Activated CD8-positive, alpha-beta T cell treated with anti-CD3 and anti-CD28 coated beads for 36 hours (primary cell): ENCODE measurements around the gene EMP1. TPM values are rescaled to one million over a fixed set of nuclear protein-coding genes. Genes with fewer than 3 reads are reported as not detected.

Experiments used
- ATAC-seq: fragments of 200-7000 bp; cut with Tn5 transposase; one replicate; pipeline ENCODE4 v1.10.0; 2021; ENCODE audit warnings: mild to moderate bottlenecking, moderate library complexity
- CTCF ChIA-PET: fragments of 350-600 bp; sonication (Branson Sonifier 250); formaldehyde crosslinking; loops from one replicate; lab custom pipeline; 2021; ENCODE audit warnings: antibody characterized with exemption; lab: Charles Lee
- POLR2A ChIA-PET: fragments of 350-600 bp; sonication (Branson Sonifier 250); formaldehyde crosslinking; loops from one replicate; lab custom pipeline; 2021; ENCODE audit warnings: antibody characterized with exemption; lab: Charles Lee
- DNase-seq: peaks from one replicate; pipeline ENCODE4 v3.0.0-alpha.2; 2020
- H3K27ac Mint-ChIP-seq: one replicate; pipeline ENCODE4 v1.8.0; 2021; ENCODE audit warnings: mild to moderate bottlenecking, mixed read lengths
- H3K27me3 Mint-ChIP-seq: one replicate; pipeline ENCODE4 v1.8.0; 2021; ENCODE audit warnings: mixed read lengths
- H3K36me3 Mint-ChIP-seq: one replicate; pipeline ENCODE4 v1.8.0; 2021; ENCODE audit warnings: low read depth, mixed read lengths
- H3K4me1 Mint-ChIP-seq: one replicate; pipeline ENCODE4 v1.8.0; 2021; ENCODE audit warnings: low read depth, mixed read lengths
- H3K4me3 Mint-ChIP-seq: one replicate; pipeline ENCODE4 v1.8.0; 2021; ENCODE audit warnings: mild to moderate bottlenecking, moderate library complexity, mixed read lengths
- H3K9me3 Mint-ChIP-seq: one replicate; pipeline ENCODE4 v1.8.0; 2021; ENCODE audit warnings: mixed read lengths
- intact Hi-C: fragments of 100-400 bp; cut with micrococcal nuclease; formaldehyde crosslinking; loops from one replicate; pipeline ENCODE4 v1.10.0; 2022
- total RNA-seq, 2 experiments: library from RNA; stranded (reverse); gene quantifications; one replicate each; pipeline ENCODE4 v1.2.3, GENCODE V29; 2021
- TF ChIP-seq, protein P1 (sequence below): fragments of 200-600 bp; IDR thresholded peaks from one replicate; pipeline ENCODE4 v1.8.0; 2022; ENCODE audit warnings: antibody characterized with exemption, mild to moderate bottlenecking

EMP1 gene
- total RNA-seq, 2 experiments from 2014 or later: 3.1 to 3.6 TPM

DNA sequence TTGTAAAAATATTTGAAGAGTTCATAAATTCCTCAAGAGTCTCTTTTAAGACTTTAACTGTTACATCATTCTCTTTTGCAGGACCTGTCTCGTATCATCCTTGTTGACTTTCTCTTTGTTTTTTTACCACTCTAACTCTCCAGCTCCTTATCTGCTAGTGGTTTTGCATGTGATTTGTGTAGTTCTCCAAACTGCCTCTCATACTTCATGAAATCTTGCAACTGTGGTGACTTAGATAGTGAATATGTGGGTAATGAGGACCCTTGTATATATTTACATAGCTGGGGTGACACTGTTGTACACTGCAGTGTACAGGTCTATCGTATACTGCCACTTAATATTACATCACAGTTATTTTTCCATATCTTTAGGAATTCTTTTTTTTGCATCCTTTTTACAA lies 40.2 kb upstream of the EMP1 start:
- no peak overlapping the region for H3K27ac Mint-ChIP-seq
- ATAC-seq (no peak), DNase-seq (no peak)
- H3K9me3 Mint-ChIP-seq: no peaks in the 10 kb centered on the region
- TF ChIP-seq, protein P1, sequence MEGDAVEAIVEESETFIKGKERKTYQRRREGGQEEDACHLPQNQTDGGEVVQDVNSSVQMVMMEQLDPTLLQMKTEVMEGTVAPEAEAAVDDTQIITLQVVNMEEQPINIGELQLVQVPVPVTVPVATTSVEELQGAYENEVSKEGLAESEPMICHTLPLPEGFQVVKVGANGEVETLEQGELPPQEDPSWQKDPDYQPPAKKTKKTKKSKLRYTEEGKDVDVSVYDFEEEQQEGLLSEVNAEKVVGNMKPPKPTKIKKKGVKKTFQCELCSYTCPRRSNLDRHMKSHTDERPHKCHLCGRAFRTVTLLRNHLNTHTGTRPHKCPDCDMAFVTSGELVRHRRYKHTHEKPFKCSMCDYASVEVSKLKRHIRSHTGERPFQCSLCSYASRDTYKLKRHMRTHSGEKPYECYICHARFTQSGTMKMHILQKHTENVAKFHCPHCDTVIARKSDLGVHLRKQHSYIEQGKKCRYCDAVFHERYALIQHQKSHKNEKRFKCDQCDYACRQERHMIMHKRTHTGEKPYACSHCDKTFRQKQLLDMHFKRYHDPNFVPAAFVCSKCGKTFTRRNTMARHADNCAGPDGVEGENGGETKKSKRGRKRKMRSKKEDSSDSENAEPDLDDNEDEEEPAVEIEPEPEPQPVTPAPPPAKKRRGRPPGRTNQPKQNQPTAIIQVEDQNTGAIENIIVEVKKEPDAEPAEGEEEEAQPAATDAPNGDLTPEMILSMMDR: no peak
- H3K36me3 Mint-ChIP-seq: no peaks in the 10 kb centered on the region
- intact Hi-C loops: no loop called here
- H3K27me3 Mint-ChIP-seq: peaks cover 1% of the 10 kb centered on the region
- peaks cover 12% of the 10 kb centered on the region for H3K4me1 Mint-ChIP-seq
- CTCF ChIA-PET: interaction anchor here (1.3 kb wide), 1 partner anchor 56 kb away, joined by 6 read pairs; no protein-coding TSS in a partner anchor
- POLR2A ChIA-PET: no interaction called here
- no peak overlapping the region for H3K4me3 Mint-ChIP-seq

DNA sequence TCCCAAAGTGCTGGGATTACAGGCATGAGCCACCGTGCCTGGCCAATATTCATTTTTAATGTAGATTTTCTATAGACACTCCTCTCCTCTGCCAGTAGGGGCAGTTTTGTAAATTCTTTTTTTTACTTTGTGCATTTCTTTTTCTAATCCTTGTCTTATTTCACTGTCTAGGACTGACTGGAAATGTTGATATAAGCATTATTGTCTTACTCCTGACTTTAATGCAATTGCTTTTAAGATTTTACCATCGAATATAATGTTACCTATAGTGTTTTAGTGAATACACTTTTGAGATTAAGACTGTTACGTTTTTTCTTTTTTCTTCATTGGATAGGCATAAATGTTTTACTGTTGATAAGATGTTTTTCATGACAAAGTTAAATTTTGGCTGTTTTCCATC lies 35.4 kb upstream of the EMP1 start:
- no peak overlapping the region for H3K27ac Mint-ChIP-seq
- TF ChIP-seq, protein P1: peak; percentile 51
- intact Hi-C loops: no loop called here
- ATAC-seq (no peak), DNase-seq (no peak)
- H3K27me3 Mint-ChIP-seq: peaks cover 1% of the 10 kb centered on the region
- POLR2A ChIA-PET: no interaction called here
- no peaks in the 10 kb centered on the region for H3K36me3 Mint-ChIP-seq
- no peak overlapping the region for H3K4me3 Mint-ChIP-seq
- no peaks in the 10 kb centered on the region for H3K9me3 Mint-ChIP-seq
- CTCF ChIA-PET: interaction anchor here (0.7 to 1.4 kb wide), 4 partner anchors 14 to 62 kb away, joined by 3 to 4 read pairs (median 3); partner anchors contain the start of gene EMP1
- H3K4me1 Mint-ChIP-seq: peaks cover 16% of the 10 kb centered on the region

DNA sequence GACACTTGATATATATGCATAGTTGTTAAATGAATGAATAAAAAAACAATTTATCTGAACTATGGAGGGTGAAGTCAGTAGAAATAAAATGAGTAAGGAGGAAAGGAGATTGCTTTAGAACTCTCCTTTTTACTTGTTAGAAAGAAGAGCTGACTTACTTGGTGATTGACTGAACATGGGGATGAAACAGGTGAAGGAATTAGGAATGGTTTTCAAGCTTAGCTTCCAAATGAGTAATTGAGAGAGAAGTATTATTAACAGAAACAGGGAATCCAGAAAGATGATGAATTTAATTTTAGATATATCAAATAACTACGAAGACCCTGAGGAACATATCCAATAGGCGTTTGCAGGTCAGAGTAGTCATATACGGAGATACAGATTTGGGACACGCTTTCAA lies 33.6 kb upstream of the EMP1 start:
- ChIA-PET CTCF (interaction anchor here (1.0 kb wide), 1 partner anchor 16 kb away, joined by 6 read pairs; no protein-coding TSS in a partner anchor), POLR2A (interaction anchor here (0.6 kb wide), 1 partner anchor 49 kb away, joined by 5 read pairs; no protein-coding TSS in a partner anchor)
- DNase-seq: no peak
- no peak overlapping the region for H3K4me3 Mint-ChIP-seq
- TF ChIP-seq, protein P1: no peak
- intact Hi-C loops: no loop called here
- H3K9me3 Mint-ChIP-seq: no peaks in the 10 kb centered on the region
- H3K4me1 Mint-ChIP-seq: peaks cover 19% of the 10 kb centered on the region
- no peaks in the 10 kb centered on the region for H3K36me3 Mint-ChIP-seq
- no peak overlapping the region for H3K27ac Mint-ChIP-seq
- no peak for ATAC-seq
- no peaks in the 10 kb centered on the region for H3K27me3 Mint-ChIP-seq

DNA sequence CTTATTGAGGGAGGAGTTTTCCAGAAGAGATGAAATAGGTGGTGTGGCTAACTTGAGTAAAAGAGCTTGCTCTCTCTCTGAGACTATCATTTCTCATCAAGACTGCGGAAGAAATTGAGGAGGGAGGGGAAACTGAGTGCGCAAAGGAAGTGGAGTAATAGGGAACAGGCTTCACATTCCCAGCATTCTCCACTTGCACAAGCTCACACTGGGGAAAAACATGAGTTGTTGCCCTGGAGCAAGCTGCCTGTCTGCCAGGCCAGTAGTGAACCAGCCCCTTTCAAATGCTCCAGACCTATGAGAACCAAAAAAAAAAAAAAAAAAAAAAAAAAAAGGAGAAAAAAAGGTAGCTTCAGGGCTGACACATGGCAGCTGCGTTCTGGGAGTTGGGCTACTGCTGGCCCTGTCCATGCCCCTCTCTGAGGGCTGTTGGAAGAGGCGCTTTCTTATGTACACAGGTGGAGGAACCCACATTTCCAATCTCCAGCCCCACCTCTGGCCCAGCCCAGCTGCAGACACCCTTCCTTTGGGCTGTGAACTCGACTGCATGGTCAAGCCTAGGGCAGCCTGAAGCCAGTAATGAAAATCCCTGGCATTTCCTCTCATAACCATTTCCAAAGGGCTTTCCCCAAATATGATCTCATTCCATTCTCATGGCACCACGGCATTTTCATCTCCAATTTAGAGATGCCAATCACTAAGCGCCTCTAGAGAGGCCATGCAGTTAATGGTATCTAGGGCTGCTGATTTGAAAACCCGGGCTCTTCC lies 32.5 kb upstream of the EMP1 start:
- no peak overlapping the region for H3K4me3 Mint-ChIP-seq
- ATAC-seq: no peak
- H3K4me1 Mint-ChIP-seq: peaks cover 19% of the 10 kb centered on the region
- DNase-seq: no peak
- no peaks in the 10 kb centered on the region for H3K36me3 Mint-ChIP-seq
- intact Hi-C loops: no loop called here
- ChIA-PET CTCF (interaction anchor here (0.7 kb wide), 1 partner anchor 12 kb away, joined by 4 read pairs; no protein-coding TSS in a partner anchor), POLR2A (interaction anchor here (1.0 to 1.2 kb wide), 3 partner anchors 11 to 32 kb away, joined by 3 to 4 read pairs (median 3); no protein-coding TSS in a partner anchor)
- H3K9me3 Mint-ChIP-seq: no peaks in the 10 kb centered on the region
- no peak overlapping the region for H3K27ac Mint-ChIP-seq
- TF ChIP-seq, protein P1: no peak
- H3K27me3 Mint-ChIP-seq: no peaks in the 10 kb centered on the region
